ENCODE results near the gene ADCY1. TPM values are rescaled to one million over a fixed set of nuclear protein-coding genes. Genes with fewer than 3 reads are reported as not detected.

The ADCY1 gene
- total and polyA plus RNA-seq, 2 donors (not counting 1 experiment from before 2014, with no cell fraction given) = 0.23 to 2.5 TPM

GRCh38 chr7:45687721-45688120 lies 113.6 kb downstream of the ADCY1 start:
- H3K4me2 ChIP-seq (ENCODE audit: extremely low read depth, insufficient read depth, low read length) = no peak overlapping the region
- TF ChIP-seq CTCF (conservative IDR thresholded peaks at IDR 0.05 in 1 of 2, IDR thresholded peaks at IDR 0.05 in 1 of 2; ENCODE audit: low read depth in 1 of 2, low read length in 2 of 2) (no peak), EZH2 (IDR thresholded peaks at IDR 0.05; ENCODE audit: low read length, missing control alignments) (no peak)
- no peaks in the 10 kb centered on the region for H4K20me1 ChIP-seq (ENCODE audit: control insufficient read depth, extremely low read depth, insufficient read depth, low read length)
- peaks cover 10% of the 10 kb centered on the region for H3K4me1 ChIP-seq (ENCODE audit: control insufficient read depth, extremely low read depth, insufficient read depth, low read length)
- no peak overlapping the region for H2AFZ ChIP-seq (ENCODE audit: low read length)
- H3K9me3 ChIP-seq (ENCODE audit: control insufficient read depth, insufficient read depth, low read depth, low read length) = no peaks in the 10 kb centered on the region
- no peak for DNase-seq (ENCODE audit: low read depth in 2 of 2)
- H3K27me3 ChIP-seq (ENCODE audit: control insufficient read depth, insufficient read depth, low read length) = no peaks in the 10 kb centered on the region
- H3K4me3 ChIP-seq (replicated peaks in 1 of 4; ENCODE audit: control extremely low read depth in 1 of 4, insufficient read depth in 1 of 4, low read depth in 3 of 4, low read length in 4 of 4) = no peak overlapping the region
- no peaks in the 10 kb centered on the region for H3K79me2 ChIP-seq (ENCODE audit: control insufficient read depth, insufficient read depth, low read length)
- H3K9ac ChIP-seq (ENCODE audit: insufficient read depth, low read length) = no peak overlapping the region
- H3K36me3 ChIP-seq (ENCODE audit: control insufficient read depth, insufficient read depth, low read length) = no peaks in the 10 kb centered on the region
- no peak overlapping the region for H3K27ac ChIP-seq (ENCODE audit: insufficient read depth, low read length)

GRCh38 chr7:45688382-45688781 lies 114.2 kb downstream of the ADCY1 start:
- H3K27ac ChIP-seq (ENCODE audit: insufficient read depth, low read length) = no peak overlapping the region
- H4K20me1 ChIP-seq (ENCODE audit: control insufficient read depth, extremely low read depth, insufficient read depth, low read length) = no peaks in the 10 kb centered on the region

GRCh38 chr7:45689011-45689796 lies 115.0 kb downstream of the ADCY1 start:
- H3K79me2 ChIP-seq (ENCODE audit: control insufficient read depth, insufficient read depth, low read length) = no peaks in the 10 kb centered on the region
- no peaks in the 10 kb centered on the region for H3K9me3 ChIP-seq (ENCODE audit: control insufficient read depth, insufficient read depth, low read depth, low read length)
- no peaks in the 10 kb centered on the region for H4K20me1 ChIP-seq (ENCODE audit: control insufficient read depth, extremely low read depth, insufficient read depth, low read length)
- H3K4me1 ChIP-seq (ENCODE audit: control insufficient read depth, extremely low read depth, insufficient read depth, low read length) = peaks cover 10% of the 10 kb centered on the region
- no peaks in the 10 kb centered on the region for H3K27me3 ChIP-seq (ENCODE audit: control insufficient read depth, insufficient read depth, low read length)
- peak; percentile 50 to 92 for DNase-seq (ENCODE audit: low read depth in 2 of 2)
- H3K36me3 ChIP-seq (ENCODE audit: control insufficient read depth, insufficient read depth, low read length) = no peaks in the 10 kb centered on the region
- peak overlapping the region; percentile 15 for H3K4me2 ChIP-seq (ENCODE audit: extremely low read depth, insufficient read depth, low read length)
- H3K4me3 ChIP-seq (replicated peaks in 1 of 4; ENCODE audit: control extremely low read depth in 1 of 4, insufficient read depth in 1 of 4, low read depth in 3 of 4, low read length in 4 of 4) = no peak overlapping the region
- H3K27ac ChIP-seq (ENCODE audit: insufficient read depth, low read length) = peak overlapping the region; percentile 66
- TF ChIP-seq EZH2 (IDR thresholded peaks at IDR 0.05; ENCODE audit: low read length, missing control alignments) (no peak), CTCF (conservative IDR thresholded peaks at IDR 0.05 in 1 of 2, IDR thresholded peaks at IDR 0.05 in 1 of 2; ENCODE audit: low read depth in 1 of 2, low read length in 2 of 2) (no peak)
- peak overlapping the region; percentile 30 for H2AFZ ChIP-seq (ENCODE audit: low read length)
- H3K9ac ChIP-seq (ENCODE audit: insufficient read depth, low read length) = no peak overlapping the region

More at GRCh38 chr7:45688382-45688781, 114.2 kb downstream of the ADCY1 start:
- H3K9me3 ChIP-seq (ENCODE audit: control insufficient read depth, insufficient read depth, low read depth, low read length) = no peaks in the 10 kb centered on the region
- H3K27me3 ChIP-seq (ENCODE audit: control insufficient read depth, insufficient read depth, low read length) = no peaks in the 10 kb centered on the region
- H3K4me2 ChIP-seq (ENCODE audit: extremely low read depth, insufficient read depth, low read length) = no peak overlapping the region
- no peaks in the 10 kb centered on the region for H3K79me2 ChIP-seq (ENCODE audit: control insufficient read depth, insufficient read depth, low read length)
- H3K4me1 ChIP-seq (ENCODE audit: control insufficient read depth, extremely low read depth, insufficient read depth, low read length) = peaks cover 10% of the 10 kb centered on the region
- no peaks in the 10 kb centered on the region for H3K36me3 ChIP-seq (ENCODE audit: control insufficient read depth, insufficient read depth, low read length)
- no peak overlapping the region for H3K9ac ChIP-seq (ENCODE audit: insufficient read depth, low read length)
- no peak overlapping the region for H2AFZ ChIP-seq (ENCODE audit: low read length)
- no peak overlapping the region for H3K4me3 ChIP-seq (replicated peaks in 1 of 4; ENCODE audit: control extremely low read depth in 1 of 4, insufficient read depth in 1 of 4, low read depth in 3 of 4, low read length in 4 of 4)
- no peak for DNase-seq (ENCODE audit: low read depth in 2 of 2)
- TF ChIP-seq CTCF (conservative IDR thresholded peaks at IDR 0.05 in 1 of 2, IDR thresholded peaks at IDR 0.05 in 1 of 2; ENCODE audit: low read depth in 1 of 2, low read length in 2 of 2) (no peak), EZH2 (IDR thresholded peaks at IDR 0.05; ENCODE audit: low read length, missing control alignments) (no peak)
